Kidney glomerular epithelial cell (primary cell): Measurements from ENCODE around the gene HOXA3.

Experiments used
- DNase-seq: peaks from one replicate; lab custom pipeline; 2025; lab: John Stamatoyannopoulos, UW

The HOXA3 gene

GRCh38 chr7:27128776-27129728 lies 23.3 kb downstream of the HOXA3 start:
- no peak for DNase-seq

- DNase-seq: no peak
Observed at GRCh38 chr7:27128034-27128433, 24.3 kb downstream of the HOXA3 start.

- DNase-seq: no peak
Observed at GRCh38 chr7:27126596-27127327, 25.6 kb downstream of the HOXA3 start.

GRCh38 chr7:27125986-27126394 lies 26.4 kb downstream of the HOXA3 start:
- no peak for DNase-seq

- DNase-seq: no peak
Observed at GRCh38 chr7:27124902-27125689, 27.3 kb downstream of the HOXA3 start.

- peak; percentile 94 for DNase-seq
Observed at GRCh38 chr7:27124096-27124901, 28.1 kb downstream of the HOXA3 start.

- no peak for DNase-seq
Observed at GRCh38 chr7:27123477-27124053, 28.8 kb downstream of the HOXA3 start.

- DNase-seq: no peak
Observed at GRCh38 chr7:27123007-27123476, 29.3 kb downstream of the HOXA3 start.

- DNase-seq: no peak
Observed at GRCh38 chr7:27122077-27122910, 30.1 kb downstream of the HOXA3 start.

- no peak for DNase-seq
Observed at GRCh38 chr7:27121684-27122076, 30.7 kb downstream of the HOXA3 start.

- no peak for DNase-seq
Observed at GRCh38 chr7:27119412-27119911, 32.9 kb downstream of the HOXA3 start.

- no peak for DNase-seq
Observed at GRCh38 chr7:27118580-27118979, 33.8 kb downstream of the HOXA3 start.

- no peak for DNase-seq
Observed at GRCh38 chr7:27117887-27118491, 34.4 kb downstream of the HOXA3 start.

- DNase-seq: no peak
Observed at GRCh38 chr7:27116962-27117886, 35.2 kb downstream of the HOXA3 start.

- DNase-seq: no peak
Observed at GRCh38 chr7:27116031-27116961, 36.1 kb downstream of the HOXA3 start.

GRCh38 chr7:27115221-27116026 lies 37.0 kb downstream of the HOXA3 start:
- DNase-seq: peak; percentile 95
